Gastrocnemius medialis (tissue), 4 donors: ENCODE results near the gene WASF2.

Experiments
- CTCF ChIP-seq, 5 experiments: fragments of 450-650 bp in 3 of 5; fragments of 200-600 bp in 2 of 5; sonication (generic) in 2 of 5; IDR thresholded peaks in 4 of 5; conservative IDR thresholded peaks in 1 of 5; 1 replicate in 4 of 5; 2 replicates in 1 of 5; pipeline ENCODE4 v1.5.1; 2016 to 2019; ENCODE audit warnings: antibody characterized with exemption in 5 of 5, mild to moderate bottlenecking in 3 of 5, moderate library complexity in 3 of 5
- POLR2A ChIP-seq, 2 donors: fragments of 450-650 bp; IDR thresholded peaks; one replicate each; pipeline ENCODE4 v1.6.1; 2017; ENCODE audit warnings: antibody characterized with exemption in 2 of 2, mild to moderate bottlenecking in 2 of 2, moderate library complexity in 2 of 2

- TF ChIP-seq CTCF (IDR thresholded peaks at IDR 0.05 in 4 of 5, conservative IDR thresholded peaks at IDR 0.05 in 1 of 5), result no peak
- no peak for TF ChIP-seq POLR2A (IDR thresholded peaks at IDR 0.05)
These were observed 116.9 kb downstream of the WASF2 start for GRCh38 chr1:27372808-27373690.
